ENCODE measurements around the gene BMERB1.

BMERB1 gene

GRCh38 chr16:15491411-15491810, 57.0 kb downstream of the BMERB1 start:
- TF ChIP-seq CTCF (IDR thresholded peaks at IDR 0.05; ENCODE audit: control extremely low read depth, extremely low read depth, low read depth, missing control alignments) = no peak
- POLR2A ChIA-PET = no interaction called here
- no peak for DNase-seq (ENCODE audit: extremely low spot score)
- CTCF ChIA-PET = interaction anchor here (1.3 kb wide), 1 partner anchor 9 kb away, joined by 3 read pairs; no protein-coding TSS in a partner anchor

DNA sequence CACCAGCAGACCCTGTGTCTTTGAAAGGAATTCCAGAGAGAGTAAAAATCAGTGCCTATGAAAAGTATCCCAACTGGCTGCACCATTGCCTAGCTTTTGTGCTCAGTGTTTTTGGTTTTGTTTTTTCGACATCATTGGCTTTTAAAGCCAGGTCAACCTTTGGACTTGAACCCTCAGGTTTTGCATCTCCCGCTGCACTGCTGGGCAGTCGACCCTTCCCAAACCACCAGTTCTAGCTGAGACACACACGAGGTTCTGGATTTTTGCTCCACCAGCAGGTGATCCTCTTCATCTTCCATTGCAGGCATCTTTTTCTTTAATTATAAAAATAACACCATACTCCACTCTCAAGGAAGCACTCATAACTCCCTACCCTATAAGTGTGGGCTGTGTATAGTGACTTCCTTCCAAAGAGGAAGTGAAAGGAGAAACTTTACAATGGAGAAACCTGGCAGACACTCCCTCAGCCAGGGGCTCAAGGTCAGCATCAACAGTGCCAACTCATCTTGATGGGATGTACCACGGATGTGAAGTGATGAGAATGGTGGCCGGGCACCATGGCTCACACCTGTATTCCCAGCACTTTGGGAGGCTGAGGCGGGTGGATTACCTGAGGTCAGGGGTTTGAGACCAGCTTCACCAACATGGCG, 57.8 kb downstream of the BMERB1 start:
- DNase-seq (ENCODE audit: extremely low spot score) = no peak
- no peak for TF ChIP-seq CTCF (IDR thresholded peaks at IDR 0.05; ENCODE audit: control extremely low read depth, extremely low read depth, low read depth, missing control alignments)
- ChIA-PET POLR2A (no interaction called here), CTCF (interaction anchor here (1.3 kb wide), 1 partner anchor 8 kb away, joined by 3 read pairs; no protein-coding TSS in a partner anchor)

DNA sequence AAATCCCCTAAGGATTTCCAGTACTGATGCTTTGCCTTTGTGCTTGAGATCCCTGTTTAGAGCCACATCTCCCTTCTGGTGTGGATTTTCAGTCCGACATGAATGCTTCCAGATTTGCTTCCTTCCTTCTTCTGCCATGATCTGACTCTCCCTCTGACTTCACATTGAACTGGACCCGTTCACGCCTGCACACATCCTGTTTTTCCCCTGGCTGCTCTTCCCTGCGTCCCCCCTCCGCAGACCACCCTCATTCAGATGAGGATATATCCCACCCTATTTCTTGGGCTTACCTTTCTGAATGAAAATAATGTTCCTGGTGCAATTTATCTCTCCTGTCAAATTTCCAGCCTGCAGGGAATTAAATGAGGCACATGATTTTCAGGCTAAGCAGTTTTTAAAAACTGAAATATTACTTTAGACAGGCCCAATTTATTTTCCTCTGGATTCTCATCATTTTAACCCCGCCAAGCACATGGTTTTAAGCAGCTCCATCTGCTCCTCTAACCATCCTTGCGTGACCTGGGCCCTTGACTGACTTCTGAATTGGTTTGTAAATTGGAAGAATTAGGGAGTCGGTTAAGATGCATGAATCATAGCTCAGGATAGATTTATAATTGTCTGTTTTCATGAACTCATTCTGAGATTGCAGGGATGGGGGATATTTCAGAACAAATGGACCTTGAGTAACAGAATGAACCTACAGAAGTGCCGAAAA, 59.2 kb downstream of the BMERB1 start:
- POLR2A ChIA-PET = no interaction called here
- CTCF ChIA-PET = no interaction called here
- TF ChIP-seq CTCF (IDR thresholded peaks at IDR 0.05; ENCODE audit: control extremely low read depth, extremely low read depth, low read depth, missing control alignments) = no peak
- DNase-seq (ENCODE audit: extremely low spot score) = no peak

GRCh38 chr16:15494236-15494635, 59.8 kb downstream of the BMERB1 start:
- CTCF ChIA-PET = no interaction called here
- POLR2A ChIA-PET = no interaction called here
- DNase-seq (ENCODE audit: extremely low spot score) = no peak
- TF ChIP-seq CTCF (IDR thresholded peaks at IDR 0.05; ENCODE audit: control extremely low read depth, extremely low read depth, low read depth, missing control alignments) = no peak

DNA sequence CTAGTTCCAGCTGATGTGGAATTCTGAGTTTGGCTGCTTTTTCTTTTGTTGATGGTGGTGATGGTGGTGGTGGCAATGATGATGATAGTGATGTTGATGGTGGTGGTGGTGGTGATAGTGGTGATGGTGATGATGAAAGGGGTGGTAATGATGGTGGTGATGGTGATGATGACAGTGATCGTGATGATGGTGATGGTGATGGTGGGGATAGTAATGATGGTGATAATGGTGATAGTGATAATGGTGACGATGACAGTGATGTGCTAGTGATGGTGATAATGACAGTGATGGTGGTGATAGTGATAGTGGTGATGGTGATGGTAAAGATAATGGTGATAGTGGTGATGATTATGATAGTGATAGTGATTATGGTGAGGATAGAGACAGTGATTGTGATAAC, 61.5 kb downstream of the BMERB1 start:
- no peak for DNase-seq (ENCODE audit: extremely low spot score)
- TF ChIP-seq CTCF (IDR thresholded peaks at IDR 0.05; ENCODE audit: control extremely low read depth, extremely low read depth, low read depth, missing control alignments) = no peak
- ChIA-PET CTCF (no interaction called here), POLR2A (no interaction called here)

- no peak for DNase-seq (ENCODE audit: extremely low spot score)
- ChIA-PET CTCF (no interaction called here), POLR2A (no interaction called here)
- TF ChIP-seq CTCF (IDR thresholded peaks at IDR 0.05; ENCODE audit: control extremely low read depth, extremely low read depth, low read depth, missing control alignments) = no peak
Measured at GRCh38 chr16:15498427-15499175, 64.2 kb downstream of the BMERB1 start.

Data from GM10248 (cell line).